Measurements from ENCODE around the gene CARD10. TPM values are rescaled to one million over a fixed set of nuclear protein-coding genes. Genes with fewer than 3 reads are reported as not detected.

CARD10 gene
- total RNA-seq, 1 experiment from 2014 or later, result 0.26 TPM

- POLR2A ChIA-PET (ENCODE audit: low non-redundant PET), result no interaction called here
- intact Hi-C loops (cut with micrococcal nuclease; ENCODE audit: unreplicated experiment), result loop anchor here (10.0 kb wide), 1 partner anchor 251 kb away; no protein-coding TSS in a partner anchor
- peaks cover 8% of the 10 kb centered on the region for H3K27me3 ChIP-seq (replicated peaks; ENCODE audit: insufficient read depth, low read depth, low read length, poor library complexity)
- H3K4me3 ChIP-seq (ENCODE audit: low read depth, low read length, poor library complexity, severe bottlenecking), result no peak overlapping the region
- no peak for DNase-seq (ENCODE audit: low spot score)
- TF ChIP-seq CTCF (conservative IDR thresholded peaks at IDR 0.05; ENCODE audit: low read depth, low read length) (no peak), EZH2 (IDR thresholded peaks at IDR 0.05; ENCODE audit: borderline replicate concordance, low read depth, low read length, poor library complexity, severe bottlenecking) (no peak)
- H3K36me3 ChIP-seq (ENCODE audit: insufficient read depth, low read length, poor library complexity, severe bottlenecking), result no peaks in the 10 kb centered on the region
- peaks cover 7% of the 10 kb centered on the region for H3K4me1 ChIP-seq (ENCODE audit: insufficient read depth, low read length, poor library complexity, severe bottlenecking)
- H3K27ac ChIP-seq (ENCODE audit: low read depth, low read length, poor library complexity, severe bottlenecking), result no peak overlapping the region
- H3K9me3 ChIP-seq (ENCODE audit: low read depth, low read length, poor library complexity, severe bottlenecking), result no peaks in the 10 kb centered on the region
- BruUV-seq (replicated peaks), result no TSS peak
- CTCF ChIA-PET, result interaction anchor here (1.1 kb wide), 1 partner anchor 27 kb away, joined by 6 read pairs; no protein-coding TSS in a partner anchor
Observed at GRCh38 chr22:37565830-37566229, 46.6 kb upstream of the CARD10 start.

- POLR2A ChIA-PET (ENCODE audit: low non-redundant PET), result no interaction called here
- H3K4me3 ChIP-seq (ENCODE audit: low read depth, low read length, poor library complexity, severe bottlenecking), result no peak overlapping the region
- BruUV-seq (replicated peaks), result no TSS peak
- no peaks in the 10 kb centered on the region for H3K36me3 ChIP-seq (ENCODE audit: insufficient read depth, low read length, poor library complexity, severe bottlenecking)
- H3K27ac ChIP-seq (ENCODE audit: low read depth, low read length, poor library complexity, severe bottlenecking), result no peak overlapping the region
- no peaks in the 10 kb centered on the region for H3K9me3 ChIP-seq (ENCODE audit: low read depth, low read length, poor library complexity, severe bottlenecking)
- intact Hi-C loops (cut with micrococcal nuclease; ENCODE audit: unreplicated experiment), result loop anchor here (10.0 kb wide), 1 partner anchor 249 kb away; no protein-coding TSS in a partner anchor
- H3K4me1 ChIP-seq (ENCODE audit: insufficient read depth, low read length, poor library complexity, severe bottlenecking), result peaks cover 10% of the 10 kb centered on the region
- no peak for TF ChIP-seq EZH2 (IDR thresholded peaks at IDR 0.05; ENCODE audit: borderline replicate concordance, low read depth, low read length, poor library complexity, severe bottlenecking)
- TF ChIP-seq CTCF (conservative IDR thresholded peaks at IDR 0.05; ENCODE audit: low read depth, low read length), result no peak
- peaks cover 13% of the 10 kb centered on the region for H3K27me3 ChIP-seq (replicated peaks; ENCODE audit: insufficient read depth, low read depth, low read length, poor library complexity)
- CTCF ChIA-PET, result interaction anchor here (0.8 kb wide), 1 partner anchor 28 kb away, joined by 4 read pairs; no protein-coding TSS in a partner anchor
- no peak for DNase-seq (ENCODE audit: low spot score)
Observed at GRCh38 chr22:37564111-37564711, 45.0 kb upstream of the CARD10 start.

GRCh38 chr22:37563153-37564081, 44.2 kb upstream of the CARD10 start:
- no peak for TF ChIP-seq CTCF (conservative IDR thresholded peaks at IDR 0.05; ENCODE audit: low read depth, low read length)
- TF ChIP-seq EZH2 (IDR thresholded peaks at IDR 0.05; ENCODE audit: borderline replicate concordance, low read depth, low read length, poor library complexity, severe bottlenecking), result no peak
- Histone ChIP-seq H3K36me3 (ENCODE audit: insufficient read depth, low read length, poor library complexity, severe bottlenecking) (no peaks in the 10 kb centered on the region), H3K4me1 (ENCODE audit: insufficient read depth, low read length, poor library complexity, severe bottlenecking) (peaks cover 10% of the 10 kb centered on the region), H3K27me3 (replicated peaks; ENCODE audit: insufficient read depth, low read depth, low read length, poor library complexity) (peaks cover 13% of the 10 kb centered on the region), H3K27ac (ENCODE audit: low read depth, low read length, poor library complexity, severe bottlenecking) (no peak overlapping the region), H3K4me3 (ENCODE audit: low read depth, low read length, poor library complexity, severe bottlenecking) (no peak overlapping the region), H3K9me3 (ENCODE audit: low read depth, low read length, poor library complexity, severe bottlenecking) (no peaks in the 10 kb centered on the region)
- CTCF ChIA-PET, result no interaction called here
- POLR2A ChIA-PET (ENCODE audit: low non-redundant PET), result interaction anchor here (1.0 kb wide), 1 partner anchor 343 kb away, joined by 3 read pairs; the partner anchor contains the start of gene MICALL1
- intact Hi-C loops (cut with micrococcal nuclease; ENCODE audit: unreplicated experiment), result loop anchor here (10.0 kb wide), 1 partner anchor 249 kb away; no protein-coding TSS in a partner anchor
- no peak for DNase-seq (ENCODE audit: low spot score)
- BruUV-seq (replicated peaks), result no TSS peak

All from A673 (cell line).